Right lobe of liver (tissue), 6 donors: ENCODE measurements around the gene CEACAM7. TPM values are rescaled to one million over a fixed set of nuclear protein-coding genes. Genes with fewer than 3 reads are reported as not detected.

Source experiments
- ATAC-seq, 4 donors: fragments of 200-7000 bp; cut with Tn5 transposase; one replicate each; pipeline ENCODE4 v1.9.1; 2020; ENCODE audit warnings: mild to moderate bottlenecking in 4 of 4, moderate library complexity in 4 of 4
- DNase-seq, 3 donors: peaks; one replicate each; pipeline ENCODE4 v3.0.0-alpha.2; 2020
- H3K27ac ChIP-seq, 3 donors: fragments of 200-600 bp; one replicate each; pipeline ENCODE4 v1.8.0; 2022
- H3K27me3 ChIP-seq, 2 donors: fragments of 200-600 bp; one replicate each; pipeline ENCODE4 v1.8.0; 2022
- H3K36me3 ChIP-seq, 4 donors: fragments of 200-600 bp; sonication (generic) in 1 of 4; one replicate each; pipeline versions ENCODE4 v1.5.1 to v1.8.0; 2017 to 2022; ENCODE audit warnings: control low read depth in 1 of 4
- H3K4me1 ChIP-seq, 4 donors: fragments of 200-600 bp; sonication (generic) in 1 of 4; one replicate each; pipeline versions ENCODE4 v1.5.1 to v1.8.0; 2017 to 2022; ENCODE audit warnings: control low read depth in 1 of 4
- H3K4me3 ChIP-seq, 3 donors: fragments of 200-600 bp; one replicate each; pipeline ENCODE4 v1.8.0; 2022
- H3K9me3 ChIP-seq, 4 donors: fragments of 200-600 bp; sonication (generic) in 1 of 4; one replicate each; pipeline versions ENCODE4 v1.5.1 to v1.8.0; 2017 to 2022; ENCODE audit warnings: control low read depth in 1 of 4
- CTCF ChIP-seq, 4 donors: fragments of 200-600 bp in 3 of 4; fragments of 450-650 bp in 1 of 4; IDR thresholded peaks; one replicate each; pipeline versions ENCODE4 v1.5.1 to v1.8.0; 2016 to 2022; ENCODE audit warnings: antibody characterized with exemption in 4 of 4, mild to moderate bottlenecking in 2 of 4
- POLR2A ChIP-seq: fragments of 450-650 bp; IDR thresholded peaks from one replicate; pipeline ENCODE4 v1.6.1; 2017; ENCODE audit warnings: antibody characterized with exemption, mild to moderate bottlenecking
- WGBS: methylation state at CpG from one replicate; pipeline ENCODE4 v1.1.6; 2018; ENCODE audit warnings: low coverage, low lambda C conversion rate; ENCODE audit not compliant: insufficient coverage; ENCODE audit errors: missing lambda C conversion rate; 5-methylcytosine and 5-hydroxymethylcytosine counted together
- intact Hi-C, 2 donors: fragments of 100-400 bp; cut with DNase I; formaldehyde crosslinking; loops; one replicate each; pipeline versions ENCODE4 v1.11.2 to v1.14.1; 2022
- total RNA-seq, 6 experiments: library from RNA; depleted of rRNA in 2 of 6; stranded (reverse); fragments of >200 nt in 2 of 6; fragmentation: NEBNext Ultra II Directional in 3 of 6; extraction: Animal tissue kit (Norgen Biotek cat#: 25700) in 3 of 6; gene quantifications; one replicate each; pipeline versions ENCODE4 v1.1.0 to v1.2.4, GENCODE V29; 2016 to 2023
- donor health status: DM: no; HTN: yes; CAD: no.
- donor health status: DM: no; HTN: no; CAD: no.
- donor health status: DM: no; HTN: no; CAD: no.
- donor health status: DM: no; HTN: yes; CAD: no.
- donor health status: DM: no; HTN: yes; CAD: no.

The CEACAM7 gene
- total RNA-seq, 6 experiments from 2014 or later = not detected

GRCh38 chr19:41652250-41652649, 35.8 kb downstream of the CEACAM7 start:
- WGBS = 47% methylated on average over 2 of the region's 5 CpGs
- Histone ChIP-seq H3K4me3 (no peak overlapping the region), H3K9me3 (no peaks in the 10 kb centered on the region), H3K27me3 (no peaks in the 10 kb centered on the region), H3K4me1 (no peaks in the 10 kb centered on the region), H3K36me3 (no peaks in the 10 kb centered on the region), H3K27ac (no peak overlapping the region)
- TF ChIP-seq CTCF (IDR thresholded peaks at IDR 0.05) = no peak
- no peak for TF ChIP-seq POLR2A
- intact Hi-C loops = no loop called here
- DNase-seq = no peak
- ATAC-seq = no peak

GRCh38 chr19:41649827-41650226, 38.2 kb downstream of the CEACAM7 start:
- H3K27ac ChIP-seq = no peak overlapping the region
- no peaks in the 10 kb centered on the region for H3K9me3 ChIP-seq
- H3K4me3 ChIP-seq = no peak overlapping the region
- H3K27me3 ChIP-seq = no peaks in the 10 kb centered on the region
- intact Hi-C loops = loop anchor here in 1 of 2 donors (10.0 kb wide), 1 partner anchor 45 kb away; no protein-coding TSS in a partner anchor
- ATAC-seq = no peak
- 52% methylated on average over 3 of the region's 3 CpGs for WGBS
- H3K4me1 ChIP-seq = no peaks in the 10 kb centered on the region
- TF ChIP-seq POLR2A (no peak), CTCF (IDR thresholded peaks at IDR 0.05) (no peak)
- H3K36me3 ChIP-seq = no peaks in the 10 kb centered on the region
- DNase-seq = no peak

GRCh38 chr19:41646589-41647204, 41.4 kb downstream of the CEACAM7 start:
- 28% methylated on average over 14 of the region's 14 CpGs for WGBS
- intact Hi-C loops = loop anchor here in 1 of 2 donors (10.0 kb wide), 1 partner anchor 48 kb away; no protein-coding TSS in a partner anchor

GRCh38 chr19:41641879-41642485, 46.1 kb downstream of the CEACAM7 start:
- DNase-seq (peak in 1 of 3 donors; percentile 54), ATAC-seq (peak; percentile 86 to 94 (median 90))
- no peaks in the 10 kb centered on the region for H3K4me1 ChIP-seq
- TF ChIP-seq POLR2A (no peak), CTCF (IDR thresholded peaks at IDR 0.05) (peak; percentile 77 to 88 (median 86))
- no peak overlapping the region for H3K4me3 ChIP-seq
- H3K27ac ChIP-seq = no peak overlapping the region
- intact Hi-C loops = loop anchor here in 1 of 2 donors (10.0 kb wide), 1 partner anchor 53 kb away; no protein-coding TSS in a partner anchor
- no peaks in the 10 kb centered on the region for H3K36me3 ChIP-seq
- H3K27me3 ChIP-seq = no peaks in the 10 kb centered on the region
- WGBS = 0% methylated on average over 6 of the region's 6 CpGs
- H3K9me3 ChIP-seq = no peaks in the 10 kb centered on the region

More at GRCh38 chr19:41646589-41647204, 41.4 kb downstream of the CEACAM7 start:
- Histone ChIP-seq H3K27me3 (no peaks in the 10 kb centered on the region), H3K4me3 (no peak overlapping the region), H3K4me1 (no peaks in the 10 kb centered on the region), H3K27ac (no peak overlapping the region), H3K9me3 (no peaks in the 10 kb centered on the region), H3K36me3 (no peaks in the 10 kb centered on the region)
- ATAC-seq (peak in 1 of 4 donors; percentile 38), DNase-seq (no peak)
- TF ChIP-seq CTCF (IDR thresholded peaks at IDR 0.05) (peak in 3 of 4 donors; percentile 33 to 39 (median 38)), POLR2A (no peak)
